ENCODE results near the gene JMJD8.
"Not testable (repeated sequence)": the region's sequence is repeated elsewhere in the genome, so short reads cannot be mapped to it uniquely, and the experiment has no call there.

The JMJD8 gene

DNA sequence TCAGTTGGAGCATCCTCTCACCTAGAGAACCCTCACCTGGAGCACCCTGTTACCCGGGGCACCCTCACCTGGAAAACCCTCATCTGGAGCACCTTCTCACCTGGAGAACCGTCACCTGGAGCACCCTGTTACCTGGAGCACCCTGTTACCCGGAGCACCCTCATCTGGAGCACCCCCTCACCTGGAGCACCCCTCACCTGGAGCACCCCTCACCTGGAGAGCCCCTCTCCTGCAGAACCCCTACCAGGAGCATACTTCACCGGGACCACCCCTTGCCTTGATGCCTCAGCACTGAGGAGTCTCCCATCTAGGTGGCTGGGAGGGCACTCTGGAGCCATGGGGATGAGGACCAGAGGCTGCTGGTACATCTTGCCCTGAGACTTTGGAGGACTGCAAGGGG is 24.8 kb upstream of the JMJD8 start:
- no peak for DNase-seq (ENCODE audit: low read depth)

DNA sequence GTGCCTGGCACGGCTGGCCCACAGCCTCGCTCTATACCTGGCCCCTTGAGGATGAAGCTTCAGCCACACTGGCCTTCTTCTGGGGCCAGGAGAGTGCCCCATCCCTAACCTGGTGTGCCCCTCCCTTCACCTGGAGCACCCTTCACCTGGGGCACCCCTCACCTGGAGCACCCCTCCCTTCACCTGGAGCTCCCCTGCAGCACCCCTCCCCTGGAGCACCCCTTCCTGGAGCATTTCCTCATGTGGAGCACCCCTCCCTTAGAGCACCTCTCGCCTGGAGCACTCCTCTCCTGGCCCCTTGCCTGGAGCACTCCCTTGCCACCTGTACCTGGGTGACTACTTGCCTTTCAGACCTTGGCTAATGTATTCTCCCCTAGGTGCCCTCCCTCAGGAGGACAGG is 23.9 kb upstream of the JMJD8 start:
- DNase-seq (ENCODE audit: low read depth): no peak

DNA sequence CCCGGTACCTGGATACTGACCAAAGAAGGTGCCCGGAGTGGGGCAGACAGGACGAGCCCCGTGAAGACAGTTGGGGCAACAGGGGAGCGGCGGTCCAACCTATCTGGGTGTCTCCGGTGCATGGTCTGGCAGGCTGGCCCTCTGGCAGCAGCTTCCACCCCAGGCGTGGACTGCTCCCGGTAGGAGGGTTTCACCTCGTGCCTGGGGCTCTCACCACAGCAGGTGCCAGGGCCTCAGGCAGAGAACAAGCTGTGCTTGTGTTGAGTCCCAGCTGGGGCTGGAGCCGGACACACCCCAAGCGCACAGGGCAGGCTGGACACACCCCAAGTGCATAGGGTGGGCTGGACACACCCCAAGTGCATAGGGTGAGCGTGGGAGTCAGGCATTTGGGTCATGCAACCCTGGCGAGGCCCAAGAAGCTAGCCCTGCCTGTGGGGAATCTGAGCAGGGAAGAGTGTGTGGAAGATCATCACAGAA is 23.0 kb upstream of the JMJD8 start:
- DNase-seq (ENCODE audit: low read depth): no peak

DNA sequence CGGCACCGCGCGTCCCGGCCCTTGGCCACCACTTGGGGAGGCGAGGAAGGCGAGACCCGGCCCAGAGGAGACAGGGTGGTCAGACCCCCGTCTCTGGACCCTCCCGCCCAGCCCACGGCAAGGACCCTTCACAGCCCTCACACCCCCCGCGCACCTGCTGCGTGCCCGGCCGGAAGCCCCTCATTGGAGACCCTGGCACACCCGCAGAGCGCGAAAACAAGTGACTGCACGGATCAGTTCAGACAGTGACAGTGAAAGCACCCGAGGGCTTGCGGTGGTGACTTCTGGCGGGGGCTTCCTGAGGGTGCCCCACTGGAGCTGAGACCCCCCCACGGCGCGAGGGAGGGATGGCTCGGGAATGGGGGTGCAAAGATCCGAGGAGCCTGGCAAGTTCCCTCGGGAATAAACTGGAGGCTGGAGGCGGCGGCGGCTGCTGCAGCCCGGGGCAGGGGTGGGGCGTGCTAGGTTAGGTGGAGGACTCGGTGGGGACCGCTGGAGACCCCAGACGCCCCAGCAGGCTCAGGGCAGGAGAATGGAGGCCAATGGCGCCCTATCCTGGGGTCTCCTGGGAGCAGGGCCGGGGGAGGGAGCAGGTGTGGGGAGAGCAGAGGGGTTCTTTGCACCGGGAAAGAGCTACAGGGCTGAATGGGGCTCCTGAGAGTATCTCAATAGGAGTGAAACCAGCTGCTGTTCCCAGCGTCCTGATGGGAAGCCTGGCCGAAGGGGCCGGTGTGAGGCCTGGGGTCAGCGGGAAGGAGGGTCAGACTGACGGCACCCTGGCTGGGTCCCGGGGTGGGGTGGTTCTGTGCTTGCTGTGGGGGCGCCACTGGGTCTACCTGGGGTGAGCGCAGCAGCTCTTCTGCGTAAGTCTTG is 22.3 kb upstream of the JMJD8 start:
- DNase-seq (ENCODE audit: low read depth): no peak

DNA sequence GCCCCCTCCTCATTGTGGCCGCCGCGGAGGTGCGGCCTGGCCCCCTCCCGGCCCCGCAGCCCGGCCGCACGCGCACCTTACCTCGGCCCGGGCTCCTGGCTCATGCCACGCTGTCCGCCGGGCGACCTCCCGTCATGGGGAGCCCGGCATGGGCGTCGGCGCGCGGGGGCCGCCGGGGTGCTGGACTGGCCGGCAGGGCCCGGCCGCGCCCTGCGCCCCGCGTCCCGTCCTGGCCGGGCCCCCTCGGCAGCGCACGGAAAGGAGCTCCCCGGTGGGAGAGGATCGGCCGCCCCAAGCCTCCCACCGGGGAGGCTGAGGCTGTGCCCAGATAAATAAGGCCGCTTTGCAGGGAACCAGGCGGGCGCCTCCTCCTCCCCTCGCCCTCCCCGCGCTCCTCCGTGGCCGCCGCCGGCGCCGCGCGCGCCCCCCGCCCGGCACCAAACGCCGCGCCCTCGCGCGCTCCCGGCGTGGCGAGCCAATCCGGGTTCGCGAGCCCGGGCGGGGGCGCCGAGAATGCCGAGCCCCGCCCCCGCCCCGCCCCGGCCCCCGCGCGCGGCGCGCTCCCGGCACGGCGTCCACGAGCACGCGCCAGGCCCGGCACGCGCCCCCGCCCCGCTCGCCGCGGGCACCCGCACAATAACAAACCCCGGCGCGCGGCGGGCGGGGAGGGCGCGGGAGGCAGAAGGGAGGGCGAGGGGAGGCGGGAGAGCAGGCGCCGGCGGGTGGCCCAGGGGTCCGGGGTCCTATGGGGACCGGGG is 21.5 kb upstream of the JMJD8 start, which contains the start of gene FBXL16:
Gene FBXL16, minus strand, starts transcription at position 371 of the 758 bp plus-strand sequence. CDS start 8,396 bp downstream, outside the sequence.
- DNase-seq (ENCODE audit: low read depth): no peak

DNA sequence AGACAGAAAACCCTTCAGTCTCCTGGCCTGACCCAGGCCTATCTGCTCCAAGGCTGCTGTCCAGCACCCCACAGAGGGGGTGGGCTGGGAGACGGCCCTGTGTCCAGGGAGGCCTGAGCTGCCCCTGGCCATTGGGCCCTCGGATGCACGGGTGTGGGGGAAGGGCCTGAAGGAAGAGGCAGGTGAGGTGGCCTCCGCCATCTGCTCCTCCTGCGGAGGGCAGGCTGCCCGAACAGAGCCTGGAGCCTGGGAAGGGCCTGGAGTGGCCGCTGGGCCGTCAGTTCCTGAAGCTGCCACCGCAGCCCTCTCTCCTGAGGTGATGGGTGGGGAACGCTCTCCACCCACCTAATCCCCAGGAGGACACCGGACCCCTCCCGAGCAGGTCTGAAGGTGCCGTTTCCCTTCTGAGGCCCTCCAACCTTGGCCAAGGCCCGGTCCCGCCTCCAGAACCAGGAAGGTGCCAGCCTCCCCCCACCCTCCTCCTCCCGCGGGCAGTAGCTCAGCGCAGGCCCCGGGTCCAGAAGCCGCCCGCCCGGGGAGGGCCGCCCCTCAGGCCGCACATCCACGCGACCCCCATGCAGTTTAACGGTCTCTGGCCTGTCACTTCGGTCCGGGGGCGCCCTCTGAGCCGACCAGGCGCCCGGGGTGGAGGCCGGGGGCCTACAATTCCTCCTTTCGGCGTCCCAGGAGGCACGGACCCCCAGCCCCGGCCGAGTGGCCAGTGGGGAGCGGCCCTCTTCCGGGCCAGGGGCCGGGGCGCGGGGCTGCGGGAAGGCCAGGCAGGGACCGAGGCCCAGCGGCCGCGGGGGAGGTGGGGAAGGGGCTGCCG is 20.6 kb upstream of the JMJD8 start:
- DNase-seq (ENCODE audit: low read depth): no peak

DNA sequence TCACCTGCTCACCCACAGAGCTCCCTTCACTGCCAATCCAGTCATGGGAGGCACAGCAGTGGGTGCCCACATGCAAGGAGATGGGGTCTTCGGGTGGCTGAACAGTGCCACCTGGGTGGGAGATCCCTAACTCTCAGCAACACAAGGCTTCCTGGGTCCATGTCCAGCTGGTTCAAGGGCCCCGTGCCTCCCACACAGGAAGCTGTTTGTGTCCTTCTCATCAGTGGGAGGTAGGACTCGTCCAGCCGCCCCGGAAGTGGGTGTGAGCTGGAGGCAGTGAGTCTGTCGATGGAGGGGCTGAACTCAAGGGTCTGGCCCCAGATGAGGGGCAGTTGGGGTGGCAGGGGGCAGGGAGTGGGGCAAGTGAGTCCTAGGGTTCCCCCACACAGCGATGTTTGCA is 19.9 kb upstream of the JMJD8 start:
- DNase-seq (ENCODE audit: low read depth): no peak

DNA sequence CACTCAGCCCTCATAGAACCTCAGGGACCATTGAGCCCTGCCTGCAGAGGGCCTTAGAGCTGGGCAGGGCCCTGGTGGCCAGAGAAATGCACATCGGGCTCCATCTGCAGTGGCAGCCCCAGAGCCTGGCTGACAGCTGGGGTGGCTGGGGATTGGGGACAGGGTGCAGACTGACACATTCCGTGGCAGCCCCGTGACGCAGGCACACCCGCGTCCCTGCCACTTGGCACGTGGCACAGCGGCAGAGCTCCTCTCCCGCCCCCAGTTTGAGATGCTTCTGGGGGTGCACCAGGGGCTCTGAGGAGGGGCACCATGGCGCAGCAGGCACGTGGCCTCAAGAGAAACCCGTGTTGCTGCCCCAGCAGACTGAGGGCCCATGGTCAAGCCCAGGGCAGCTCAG is 19.3 kb upstream of the JMJD8 start:
- no peak for DNase-seq (ENCODE audit: low read depth)

DNA sequence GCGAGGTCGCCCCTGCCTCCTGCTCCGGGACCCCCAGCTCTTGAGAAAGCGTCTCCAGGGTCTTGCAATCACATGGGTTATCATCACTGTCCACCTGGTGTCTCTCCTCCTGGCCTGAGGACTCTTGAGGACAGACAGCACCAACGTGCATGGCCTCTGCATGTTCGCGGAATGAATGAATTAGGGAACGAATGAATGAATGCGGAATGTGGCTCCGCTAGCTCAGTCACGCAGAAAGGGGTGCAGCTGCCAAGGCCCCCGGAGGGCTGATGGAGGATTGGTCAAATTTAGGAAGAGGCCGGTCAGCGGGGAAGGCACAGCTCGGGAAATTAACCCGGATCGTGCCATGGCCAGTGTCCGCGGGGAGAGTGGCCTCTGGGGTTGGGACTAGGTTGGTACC is 18.2 kb upstream of the JMJD8 start:
- no peak for DNase-seq (ENCODE audit: low read depth)

DNA sequence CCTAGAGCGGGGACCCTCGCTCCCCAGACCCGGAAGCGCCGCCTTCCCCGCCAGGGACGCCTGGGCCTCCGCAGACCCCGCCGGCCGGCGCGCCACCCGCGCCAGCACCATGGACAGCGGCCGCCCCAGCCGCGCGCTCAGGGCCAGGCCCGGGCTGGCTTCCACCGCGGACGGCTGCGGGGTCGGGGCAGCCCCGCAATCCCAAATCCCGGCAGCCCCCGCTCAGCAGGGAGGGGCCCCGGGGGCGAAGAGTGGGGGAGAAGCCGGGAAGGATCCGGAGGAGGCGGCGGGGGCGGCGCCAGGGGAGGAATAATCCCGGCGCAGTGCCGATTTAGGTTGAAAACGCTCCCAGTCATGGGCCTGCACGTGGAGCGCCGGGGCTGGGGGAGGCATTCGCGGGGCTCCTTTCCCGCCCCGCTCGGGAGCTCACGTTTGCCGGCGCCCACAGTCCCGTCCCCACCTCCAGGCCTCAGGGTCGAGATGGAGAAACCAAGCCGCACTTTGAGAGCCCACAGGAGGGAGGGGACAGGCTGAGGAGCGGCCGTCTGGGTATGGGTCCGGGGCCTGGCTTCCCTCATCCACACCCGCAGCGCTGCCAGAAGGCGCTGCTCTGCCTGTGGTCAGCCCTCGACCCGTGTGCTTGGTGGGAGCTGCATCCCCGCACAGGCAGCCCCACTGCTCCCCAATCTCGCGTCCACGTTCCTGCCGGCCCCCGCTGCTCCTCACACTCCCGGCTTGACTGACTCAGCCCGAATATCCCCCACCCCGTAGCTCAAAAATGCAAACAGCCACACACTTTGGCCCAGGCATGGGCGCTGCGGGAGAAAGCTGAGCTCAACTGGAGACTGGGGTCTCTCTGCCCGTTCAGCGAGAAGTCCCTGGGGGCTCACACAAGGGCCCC is 16.8 kb upstream of the JMJD8 start:
- peak; percentile 38 for DNase-seq (ENCODE audit: low read depth)

DNA sequence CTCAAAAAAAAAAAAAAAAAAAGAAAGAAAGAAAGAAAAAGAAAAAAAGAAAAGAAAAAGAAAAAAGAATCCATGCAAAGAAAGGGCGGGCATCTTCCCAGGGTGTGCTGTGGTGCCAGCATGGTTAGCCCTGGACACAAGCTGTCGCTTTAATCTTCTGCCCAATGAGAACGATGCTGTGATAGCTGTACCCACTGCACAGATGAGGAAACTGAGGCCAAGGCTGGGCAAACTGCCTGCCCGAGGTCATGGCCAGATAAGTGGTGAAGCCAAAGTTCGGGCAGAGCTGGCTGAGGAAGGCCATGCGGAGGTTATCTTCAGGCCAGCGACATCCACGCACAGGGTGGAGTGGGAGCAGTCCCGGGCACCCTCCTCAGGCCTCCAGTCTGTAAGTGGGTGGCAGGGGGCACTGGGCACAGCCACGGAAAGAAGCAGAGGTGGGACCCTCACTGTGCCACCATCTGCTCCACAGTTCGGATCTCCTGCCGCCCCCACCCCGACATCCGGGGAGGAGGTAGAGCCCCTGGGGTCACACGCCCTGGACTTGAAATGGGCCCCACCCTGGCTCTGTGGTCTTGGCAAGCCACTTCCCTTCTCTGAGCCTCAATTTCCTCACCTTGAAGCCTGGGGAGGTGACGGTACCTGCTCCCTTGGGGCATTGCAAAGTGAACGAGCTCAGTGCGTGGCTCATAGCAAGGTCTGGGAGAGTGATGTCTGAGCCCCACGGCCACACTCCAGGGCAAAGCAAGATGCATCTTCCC is 15.0 kb upstream of the JMJD8 start:
- DNase-seq (ENCODE audit: low read depth): no peak

DNA sequence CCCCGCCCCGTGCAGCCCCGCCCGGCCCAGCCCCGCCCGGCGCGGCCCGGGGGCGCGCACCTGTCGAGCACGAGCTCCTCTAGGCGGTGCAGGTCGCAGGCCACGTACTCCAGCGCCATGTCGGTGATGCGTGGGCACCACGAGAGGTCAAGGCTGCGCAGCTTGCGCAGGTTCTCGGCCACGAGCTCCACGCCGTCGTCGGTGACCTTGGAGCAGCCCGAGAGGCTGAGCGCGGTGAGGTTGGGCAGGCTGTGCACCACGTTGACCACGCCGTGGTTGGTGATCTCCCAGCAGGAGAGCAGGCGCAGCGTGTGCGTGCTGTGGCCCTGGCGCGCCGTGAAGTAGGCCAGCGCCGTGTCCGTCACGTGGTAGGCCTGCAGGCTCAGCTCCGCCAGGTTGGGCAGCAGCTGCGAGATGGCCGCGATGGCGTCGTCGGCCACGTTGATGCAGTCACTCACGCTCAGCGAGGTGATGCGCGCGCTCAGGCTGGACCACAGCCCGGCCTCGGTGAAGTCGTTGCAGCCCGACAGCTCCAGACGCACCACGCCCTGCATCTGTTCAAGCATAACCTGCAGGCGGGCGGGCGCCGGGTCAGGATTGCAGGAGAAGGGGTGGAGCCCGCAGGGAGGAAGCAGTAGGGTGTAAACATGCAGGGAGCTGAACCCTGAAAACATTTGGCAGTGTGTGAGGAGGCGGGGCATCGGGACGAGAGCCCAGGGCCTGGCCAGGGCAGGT is 11.4 kb upstream of the JMJD8 start:
- DNase-seq (ENCODE audit: low read depth): peak; percentile 63

DNA sequence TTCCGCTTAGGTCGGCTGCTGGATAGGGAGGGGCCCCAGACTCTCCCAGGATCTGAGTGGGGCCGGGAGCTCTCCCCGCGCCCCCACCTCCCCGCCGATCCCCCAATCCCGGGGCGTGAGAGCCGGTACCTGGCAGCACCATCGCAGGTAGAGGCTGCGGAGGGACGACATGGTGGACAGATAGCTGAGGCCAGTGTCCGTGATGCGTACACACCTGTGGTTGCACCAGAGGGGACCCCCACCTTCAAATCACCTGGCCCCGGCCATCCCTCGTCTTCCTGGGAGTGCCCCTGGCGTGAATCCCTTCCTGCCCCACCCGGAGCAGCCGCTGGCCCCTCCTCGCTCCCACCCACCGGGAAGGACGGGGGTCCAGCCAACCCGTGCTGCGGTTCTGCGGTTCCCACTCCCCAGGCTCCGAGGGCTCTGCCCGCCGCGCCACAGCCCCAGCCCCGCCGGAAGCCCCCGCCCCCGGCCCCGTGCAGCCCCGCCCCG is 10.8 kb upstream of the JMJD8 start:
- DNase-seq (ENCODE audit: low read depth): no peak

DNA sequence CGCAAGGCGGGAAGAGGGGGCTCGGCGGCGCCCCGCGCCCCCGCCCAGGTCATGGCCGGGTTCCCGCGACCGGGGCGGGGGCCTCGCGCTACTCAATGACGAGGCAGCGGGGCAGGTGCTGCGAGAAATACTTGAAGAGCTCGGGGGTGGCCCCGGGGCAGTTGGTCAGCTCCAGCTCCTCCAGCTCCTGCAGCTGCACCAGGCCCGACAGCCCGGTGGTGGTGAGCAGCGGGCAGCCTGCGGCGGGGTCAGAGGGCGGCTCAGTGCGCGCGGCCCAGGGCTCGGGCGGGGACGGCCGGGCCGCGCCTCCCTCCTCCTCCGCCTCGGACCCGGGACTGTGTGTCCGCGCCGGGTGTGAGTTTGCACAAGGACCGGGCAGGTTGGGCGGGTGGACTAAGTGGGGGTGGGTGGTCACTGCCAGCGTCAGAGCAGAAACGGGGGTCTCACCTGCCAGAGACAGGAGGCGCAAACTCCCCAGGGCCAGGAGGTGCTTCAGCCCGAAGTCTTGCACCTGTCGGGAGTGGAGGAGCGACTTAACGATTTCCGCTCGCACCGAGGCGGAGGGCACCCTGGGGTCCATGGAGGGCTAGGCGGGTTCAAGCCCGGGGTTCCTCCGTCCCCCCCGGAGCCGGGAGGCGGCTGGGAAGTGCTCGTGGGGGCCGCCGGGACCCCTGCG is 10.2 kb upstream of the JMJD8 start:
- no peak for DNase-seq (ENCODE audit: low read depth)

DNA sequence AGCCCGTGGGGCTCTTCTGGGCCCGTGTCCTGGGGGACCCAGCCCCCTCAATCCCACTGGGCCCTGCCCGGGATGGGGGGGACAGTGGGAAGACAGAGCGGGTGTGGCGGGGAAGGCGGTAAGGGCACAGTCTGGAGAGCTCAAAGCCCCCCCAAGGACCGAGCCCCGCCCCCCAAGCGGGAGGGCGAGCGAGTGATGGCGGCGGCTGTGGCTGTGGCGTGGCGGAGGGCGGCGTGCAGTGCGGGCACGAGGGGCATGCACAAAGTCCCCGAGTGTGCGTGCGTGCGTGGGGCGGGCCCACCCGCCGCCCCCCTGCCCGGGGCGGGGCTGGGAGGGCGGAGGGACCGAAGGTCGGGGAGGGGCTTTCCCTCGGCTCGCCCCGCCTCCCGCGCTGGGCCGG is 9.6 kb upstream of the JMJD8 start:
- DNase-seq (ENCODE audit: low read depth): no peak

DNA sequence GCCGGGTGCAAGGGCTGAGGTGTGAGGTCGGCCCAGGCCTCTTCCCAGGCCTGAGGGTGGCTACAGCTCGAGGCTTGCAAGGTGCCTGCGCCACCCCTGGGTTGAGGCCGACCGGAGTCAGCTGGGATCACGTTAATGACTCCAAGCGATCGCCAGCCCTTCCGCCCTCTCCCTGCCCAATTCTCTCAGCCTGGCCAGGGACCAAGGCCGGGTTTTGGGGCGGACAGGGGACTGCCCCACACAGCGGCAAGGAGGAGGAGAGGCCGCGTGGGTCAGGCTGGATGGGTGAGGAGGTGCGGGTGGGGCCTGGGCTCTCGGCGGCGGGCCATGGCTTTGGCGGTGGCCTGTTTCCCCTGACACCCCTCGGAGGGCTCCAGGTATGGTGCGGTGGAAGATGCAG is 9.2 kb upstream of the JMJD8 start:
- no peak for DNase-seq (ENCODE audit: low read depth)

DNA sequence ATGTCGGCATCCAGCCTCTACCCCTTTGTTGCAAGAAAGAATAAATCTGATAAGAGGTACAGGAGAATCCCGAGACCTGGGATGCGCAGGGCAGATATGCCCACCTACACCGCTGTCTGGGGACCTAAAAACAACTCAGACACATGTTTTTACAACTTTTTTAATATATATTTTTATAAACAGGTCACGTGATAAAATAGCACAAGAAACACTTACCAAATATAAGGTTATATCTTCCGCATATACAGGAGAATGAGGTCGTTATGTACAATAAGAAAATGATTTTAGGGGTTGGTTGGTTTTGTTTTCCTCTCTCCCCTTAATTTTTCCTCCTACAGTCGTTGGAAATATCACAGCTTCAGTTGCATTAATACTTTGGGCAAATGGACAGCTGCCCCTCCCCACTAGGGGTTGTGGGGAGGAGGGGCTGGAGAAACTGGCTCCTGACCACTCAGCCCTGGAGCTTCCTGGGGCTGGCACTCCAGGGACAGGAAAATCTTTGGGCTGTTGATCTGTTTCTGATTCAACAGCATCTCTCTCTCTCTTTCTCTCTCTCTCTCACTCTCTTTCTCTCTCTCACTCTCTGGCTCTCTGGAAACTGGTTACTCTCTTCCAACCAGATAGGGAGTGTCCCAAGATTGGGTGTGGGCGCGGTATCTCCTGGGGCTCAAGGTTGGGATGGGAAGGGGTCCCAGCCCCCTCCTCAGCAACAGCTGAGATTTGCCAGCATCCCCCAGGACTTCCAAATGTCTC is 8.4 kb upstream of the JMJD8 start:
- no peak for DNase-seq (ENCODE audit: low read depth)

DNA sequence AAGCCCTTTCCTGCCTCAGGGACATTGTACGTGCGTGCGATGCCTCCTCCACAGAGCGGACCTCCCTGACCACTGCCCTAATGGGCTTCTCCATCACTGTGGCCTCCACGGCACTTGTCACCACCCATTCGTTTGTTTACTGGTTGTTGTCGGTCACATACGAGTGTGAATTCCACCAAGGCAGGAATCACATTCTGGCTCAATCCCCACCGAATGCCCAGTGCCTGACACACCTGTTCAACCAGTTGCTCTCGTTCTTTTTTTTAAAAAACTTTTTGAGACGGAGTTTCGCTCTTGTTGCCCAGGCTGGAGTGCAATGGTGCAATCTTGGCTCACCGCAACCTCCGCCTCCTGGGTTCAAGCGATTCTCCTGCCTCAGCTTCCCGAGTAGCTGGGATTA is 7.1 kb upstream of the JMJD8 start:
- DNase-seq (ENCODE audit: low read depth): not testable (repeated sequence)
